CD4-positive, alpha-beta T cell (primary cell): Measurements from ENCODE around the gene ZCCHC7. TPM values are rescaled to one million over a fixed set of nuclear protein-coding genes. Genes with fewer than 3 reads are reported as not detected.

Source experiments
- ATAC-seq: fragments of 200-7000 bp; cut with Tn5 transposase; one replicate; pipeline ENCODE4 v1.10.0; 2022; ENCODE audit warnings: mild to moderate bottlenecking; ENCODE audit not compliant: poor library complexity
- CTCF ChIA-PET: fragments of 350-600 bp; sonication (Branson Sonifier 250); formaldehyde crosslinking; loops from one replicate; lab custom pipeline; 2021; ENCODE audit warnings: antibody characterized with exemption, inconsistent platforms; lab: Charles Lee
- POLR2A ChIA-PET: fragments of 350-600 bp; sonication (Branson Sonifier 250); formaldehyde crosslinking; loops from one replicate; lab custom pipeline; 2021; ENCODE audit warnings: antibody characterized with exemption, inconsistent platforms; lab: Charles Lee
- DNase-seq, 14 experiments: peaks; one replicate each; pipeline ENCODE4 v3.0.0-alpha.2; 2013 to 2020; ENCODE audit warnings: mixed read lengths in 2 of 14
- H3K27ac ChIP-seq, 2 donors: one replicate each; pipeline versions ENCODE4 v1.5.1 to v1.7.0; 2013; ENCODE audit warnings: low read length in 2 of 2, low read depth in 1 of 2, mild to moderate bottlenecking in 1 of 2
- H3K27me3 ChIP-seq, 2 experiments: 1 replicate in 1 of 2; 2 replicates in 1 of 2; pipeline versions ENCODE4 v1.6.1 to v1.7.0; 2013; ENCODE audit warnings: low read length in 2 of 2, control low read depth in 1 of 2, mild to moderate bottlenecking in 1 of 2, moderate library complexity in 1 of 2; ENCODE audit not compliant: insufficient read depth in 2 of 2, control insufficient read depth in 1 of 2
- H3K36me3 ChIP-seq: one replicate; pipeline ENCODE4 v1.6.1; 2013; ENCODE audit warnings: low read length, control low read depth; ENCODE audit not compliant: insufficient read depth
- H3K4me1 ChIP-seq: one replicate; pipeline ENCODE4 v1.6.1; 2013; ENCODE audit warnings: low read length, control low read depth; ENCODE audit not compliant: insufficient read depth
- H3K4me3 ChIP-seq: one replicate; pipeline ENCODE4 v1.5.1; 2013; ENCODE audit warnings: mild to moderate bottlenecking, low read length, moderate library complexity
- H3K9me3 ChIP-seq, 2 experiments: 1 replicate in 1 of 2; 2 replicates in 1 of 2; pipeline versions ENCODE4 v1.6.1 to v1.7.0; 2013; ENCODE audit warnings: low read length in 2 of 2, mild to moderate bottlenecking in 2 of 2, control low read depth in 1 of 2, moderate library complexity in 1 of 2; ENCODE audit not compliant: control insufficient read depth in 1 of 2, insufficient read depth in 1 of 2
- H3K27ac Mint-ChIP-seq: one replicate; pipeline ENCODE4 v1.8.0; 2020; ENCODE audit warnings: mixed read lengths
- H3K27me3 Mint-ChIP-seq: one replicate; pipeline ENCODE4 v1.8.0; 2021; ENCODE audit warnings: mixed read lengths
- H3K36me3 Mint-ChIP-seq: one replicate; pipeline ENCODE4 v1.8.0; 2021; ENCODE audit warnings: low read depth, mixed read lengths
- H3K4me1 Mint-ChIP-seq: one replicate; pipeline ENCODE4 v1.8.0; 2021; ENCODE audit warnings: low read depth, mixed read lengths
- H3K4me3 Mint-ChIP-seq: one replicate; pipeline ENCODE4 v1.8.0; 2020; ENCODE audit warnings: mild to moderate bottlenecking, mixed read lengths
- H3K9me3 Mint-ChIP-seq: one replicate; pipeline ENCODE4 v1.8.0; 2020; ENCODE audit warnings: mixed read lengths
- intact Hi-C, 2 experiments: fragments of 100-400 bp; cut with DNase I in 1 of 2; cut with micrococcal nuclease in 1 of 2; formaldehyde crosslinking; loops; one replicate each; pipeline versions ENCODE4 v1.15.1 to v1.9.0; 2023 to 2025; cut with DNase I, micrococcal nuclease
- total RNA-seq, 174 experiments: library from RNA in 2 of 174; stranded (reverse) in 2 of 174; gene quantifications; one replicate each; pipeline ENCODE4 v1.2.3 and lab custom pipeline; 2021 to 2026
- TF ChIP-seq, protein P1 (sequence below): fragments of 200-600 bp; IDR thresholded peaks from one replicate; pipeline ENCODE4 v1.8.0; 2022; ENCODE audit warnings: antibody characterized with exemption, mild to moderate bottlenecking

Gene ZCCHC7
- total RNA-seq, 2 experiments from 2014 or later = 40.7 to 41.0 TPM

DNA sequence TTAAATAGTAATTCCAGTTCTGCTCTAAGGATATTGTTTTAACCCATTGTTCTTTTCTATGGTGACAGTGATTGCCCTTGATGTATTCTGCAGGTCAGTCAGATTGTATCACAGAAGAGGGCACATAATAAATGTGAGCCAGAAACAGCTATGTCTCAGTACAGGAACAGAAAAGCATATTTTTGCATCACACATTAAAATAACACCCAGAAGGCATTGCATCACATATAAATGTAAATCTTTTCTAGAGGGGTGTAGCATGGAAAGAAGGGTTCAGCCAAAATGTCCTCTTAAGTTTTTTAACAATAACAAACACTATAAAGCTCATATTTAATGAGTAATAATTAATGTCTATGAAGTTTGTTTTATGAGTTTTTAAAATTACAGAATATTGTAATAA lies 30.0 kb downstream of the ZCCHC7 start:
- TF ChIP-seq, protein P1, sequence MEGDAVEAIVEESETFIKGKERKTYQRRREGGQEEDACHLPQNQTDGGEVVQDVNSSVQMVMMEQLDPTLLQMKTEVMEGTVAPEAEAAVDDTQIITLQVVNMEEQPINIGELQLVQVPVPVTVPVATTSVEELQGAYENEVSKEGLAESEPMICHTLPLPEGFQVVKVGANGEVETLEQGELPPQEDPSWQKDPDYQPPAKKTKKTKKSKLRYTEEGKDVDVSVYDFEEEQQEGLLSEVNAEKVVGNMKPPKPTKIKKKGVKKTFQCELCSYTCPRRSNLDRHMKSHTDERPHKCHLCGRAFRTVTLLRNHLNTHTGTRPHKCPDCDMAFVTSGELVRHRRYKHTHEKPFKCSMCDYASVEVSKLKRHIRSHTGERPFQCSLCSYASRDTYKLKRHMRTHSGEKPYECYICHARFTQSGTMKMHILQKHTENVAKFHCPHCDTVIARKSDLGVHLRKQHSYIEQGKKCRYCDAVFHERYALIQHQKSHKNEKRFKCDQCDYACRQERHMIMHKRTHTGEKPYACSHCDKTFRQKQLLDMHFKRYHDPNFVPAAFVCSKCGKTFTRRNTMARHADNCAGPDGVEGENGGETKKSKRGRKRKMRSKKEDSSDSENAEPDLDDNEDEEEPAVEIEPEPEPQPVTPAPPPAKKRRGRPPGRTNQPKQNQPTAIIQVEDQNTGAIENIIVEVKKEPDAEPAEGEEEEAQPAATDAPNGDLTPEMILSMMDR = no peak
- peaks cover 53% of the 10 kb centered on the region for H3K36me3 Mint-ChIP-seq
- CTCF ChIA-PET = interaction anchor here (0.9 to 2.0 kb wide), 3 partner anchors 13 to 26 kb away, joined by 3 to 5 read pairs (median 3); no protein-coding TSS in a partner anchor
- H3K9me3 Mint-ChIP-seq = no peaks in the 10 kb centered on the region
- Histone ChIP-seq H3K27ac (no peak overlapping the region), H3K4me1 (no peaks in the 10 kb centered on the region), H3K36me3 (peaks cover 7% of the 10 kb centered on the region), H3K9me3 (no peaks in the 10 kb centered on the region), H3K4me3 (no peak overlapping the region), H3K27me3 (no peaks in the 10 kb centered on the region)
- POLR2A ChIA-PET = no interaction called here
- H3K4me1 Mint-ChIP-seq = peaks cover 56% of the 10 kb centered on the region
- H3K4me3 Mint-ChIP-seq = no peak overlapping the region
- DNase-seq = no peak
- no peak overlapping the region for H3K27ac Mint-ChIP-seq
- intact Hi-C loops = no loop called here
- no peak for ATAC-seq
- H3K27me3 Mint-ChIP-seq = no peaks in the 10 kb centered on the region

DNA sequence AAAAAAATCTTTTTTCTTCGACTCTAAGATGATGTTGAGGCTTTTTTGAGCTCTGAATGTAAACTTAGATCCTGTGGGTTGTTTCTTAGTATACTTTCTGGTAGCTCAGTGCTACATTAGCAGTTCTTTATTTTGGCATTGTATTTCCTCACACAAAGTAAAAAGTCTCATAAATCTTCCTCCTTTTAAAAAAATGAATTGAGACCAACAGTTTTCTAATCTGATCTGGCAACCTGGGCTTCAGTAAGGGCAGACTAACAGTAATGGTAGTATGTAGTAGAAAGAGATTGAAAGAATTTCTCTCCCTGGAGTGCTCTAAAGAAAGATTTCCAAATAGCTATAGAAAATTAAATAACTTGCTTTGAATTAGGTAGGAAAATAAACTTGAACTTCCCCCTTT lies 31.4 kb downstream of the ZCCHC7 start:
- no peaks in the 10 kb centered on the region for H3K9me3 ChIP-seq
- peaks cover 7% of the 10 kb centered on the region for H3K36me3 ChIP-seq
- H3K4me1 ChIP-seq = no peaks in the 10 kb centered on the region
- Mint-ChIP-seq H3K4me3 (no peak overlapping the region), H3K4me1 (peaks cover 48% of the 10 kb centered on the region), H3K36me3 (peaks cover 60% of the 10 kb centered on the region), H3K27me3 (no peaks in the 10 kb centered on the region), H3K27ac (no peak overlapping the region), H3K9me3 (no peaks in the 10 kb centered on the region)
- no peak overlapping the region for H3K27ac ChIP-seq
- TF ChIP-seq, protein P1 = no peak
- ChIA-PET CTCF (interaction anchor here (2.0 kb wide), 1 partner anchor 14 kb away, joined by 5 read pairs; no protein-coding TSS in a partner anchor), POLR2A (no interaction called here)
- ATAC-seq = no peak
- intact Hi-C loops = no loop called here
- no peaks in the 10 kb centered on the region for H3K27me3 ChIP-seq
- H3K4me3 ChIP-seq = no peak overlapping the region
- DNase-seq = no peak

DNA sequence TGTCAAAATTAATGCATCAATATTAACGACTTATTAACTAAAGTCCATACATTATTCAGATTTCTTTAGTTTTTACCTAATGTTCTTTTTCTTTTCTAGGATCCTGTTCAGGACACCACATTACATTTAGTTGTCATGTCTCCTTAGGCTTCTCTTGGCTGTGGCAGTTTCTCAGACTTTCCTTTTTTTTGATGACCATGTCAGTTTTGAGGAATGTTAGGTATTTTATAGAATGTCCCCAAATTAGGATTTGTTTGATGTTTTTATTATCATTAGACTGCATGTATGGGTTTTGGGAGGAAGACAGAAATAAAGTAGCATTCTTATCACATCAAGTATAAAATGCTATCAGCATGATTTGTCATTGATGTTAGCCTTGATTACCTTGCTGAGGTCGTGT lies 32.0 kb downstream of the ZCCHC7 start:
- no peaks in the 10 kb centered on the region for H3K27me3 Mint-ChIP-seq
- Histone ChIP-seq H3K4me1 (peaks cover 4% of the 10 kb centered on the region), H3K27me3 (no peaks in the 10 kb centered on the region), H3K9me3 (no peaks in the 10 kb centered on the region), H3K36me3 (peaks cover 7% of the 10 kb centered on the region), H3K27ac (no peak overlapping the region), H3K4me3 (no peak overlapping the region)
- peaks cover 61% of the 10 kb centered on the region for H3K36me3 Mint-ChIP-seq
- DNase-seq (no peak), ATAC-seq (no peak)
- H3K4me3 Mint-ChIP-seq = no peak overlapping the region
- POLR2A ChIA-PET = interaction anchor here (1.7 kb wide), 1 partner anchor 32 kb away, joined by 4 read pairs; the partner anchor contains the start of gene ZCCHC7
- intact Hi-C loops = no loop called here
- H3K4me1 Mint-ChIP-seq = peaks cover 48% of the 10 kb centered on the region
- TF ChIP-seq, protein P1 = no peak
- H3K27ac Mint-ChIP-seq = no peak overlapping the region
- no peaks in the 10 kb centered on the region for H3K9me3 Mint-ChIP-seq
- CTCF ChIA-PET = no interaction called here
